ENCODE measurements around the gene ARHGDIG.

ARHGDIG gene

GRCh38 chr16:280991-281659, 734 bp downstream of the ARHGDIG start:
- DNase-seq (ENCODE audit: low spot score): no peak

DNA sequence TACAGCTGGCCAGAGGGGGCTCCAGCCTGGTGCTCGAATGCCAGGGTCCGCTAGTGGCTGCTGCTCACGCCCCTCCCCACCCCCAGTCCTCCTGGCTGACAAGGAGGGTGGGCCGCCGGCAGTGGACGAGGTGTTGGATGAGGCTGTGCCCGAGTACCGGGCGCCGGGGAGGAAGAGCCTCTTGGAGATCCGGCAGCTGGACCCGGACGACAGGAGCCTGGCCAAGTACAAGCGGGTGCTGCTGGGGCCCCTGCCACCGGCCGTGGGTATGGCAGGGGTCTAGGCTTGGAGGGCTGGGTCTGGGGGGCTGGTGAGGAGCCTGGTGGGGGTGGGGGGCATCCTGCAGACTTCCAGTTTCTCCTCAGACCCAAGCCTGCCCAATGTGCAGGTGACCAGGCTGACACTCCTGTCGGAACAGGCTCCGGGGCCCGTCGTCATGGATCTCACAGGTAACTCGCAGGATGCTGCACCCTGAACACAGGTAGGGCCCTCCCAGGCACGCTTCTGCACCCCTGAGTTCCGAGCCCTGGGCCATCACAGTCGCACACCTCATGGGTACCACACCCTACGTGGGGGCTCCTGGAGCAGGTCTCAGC, 1.4 kb downstream of the ARHGDIG start:
- no peak for DNase-seq (ENCODE audit: low spot score)

DNA sequence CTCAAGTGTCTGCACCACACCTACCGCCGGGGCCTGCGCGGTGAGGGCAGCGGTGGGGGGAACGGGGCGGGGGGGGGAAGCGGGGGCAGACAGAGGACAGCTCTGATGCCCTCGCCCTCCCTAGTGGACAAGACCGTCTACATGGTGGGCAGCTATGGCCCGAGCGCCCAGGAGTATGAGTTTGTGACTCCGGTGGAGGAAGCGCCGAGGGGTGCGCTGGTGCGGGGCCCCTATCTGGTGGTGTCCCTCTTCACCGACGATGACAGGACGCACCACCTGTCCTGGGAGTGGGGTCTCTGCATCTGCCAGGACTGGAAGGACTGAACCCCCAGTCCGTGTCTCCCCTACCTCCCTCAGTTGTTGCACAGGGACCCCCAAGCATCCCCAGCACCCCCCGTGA, 2.1 kb downstream of the ARHGDIG start:
- DNase-seq (ENCODE audit: low spot score): no peak

DNA sequence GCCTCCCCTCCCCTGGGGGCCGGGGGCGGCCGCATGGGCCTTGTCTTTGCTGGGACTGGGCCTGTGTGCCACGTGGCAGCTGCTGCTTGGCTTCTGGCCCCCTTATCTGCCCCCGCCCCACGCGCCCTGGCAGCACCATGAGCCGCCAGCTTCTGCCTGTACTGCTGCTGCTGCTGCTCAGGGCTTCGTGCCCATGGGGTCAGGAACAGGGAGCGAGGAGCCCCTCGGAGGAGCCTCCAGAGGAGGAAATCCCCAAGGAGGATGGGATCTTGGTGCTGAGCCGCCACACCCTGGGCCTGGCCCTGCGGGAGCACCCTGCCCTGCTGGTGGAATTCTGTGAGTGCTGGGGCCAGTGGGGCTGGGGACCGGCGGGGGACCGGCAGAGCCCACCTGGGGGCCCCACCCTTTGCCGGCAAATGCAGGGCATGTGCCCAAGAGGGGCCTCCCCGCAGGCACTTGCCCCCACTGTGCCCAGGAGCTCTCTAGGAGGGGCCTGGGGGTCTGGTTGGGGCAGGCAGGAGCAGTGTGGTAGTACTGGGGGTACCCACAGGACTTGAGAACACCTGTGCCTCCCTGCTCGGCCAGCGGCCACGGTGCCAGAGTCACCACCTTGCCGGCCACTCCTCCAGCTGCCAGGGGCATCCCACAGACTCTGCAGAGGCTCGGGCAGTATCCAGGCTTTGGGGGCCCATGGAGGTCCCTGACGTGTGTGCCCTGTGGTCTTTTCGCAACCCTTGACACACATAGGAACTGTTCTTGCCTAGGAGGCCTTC, 2.8 kb downstream of the ARHGDIG start, which contains the start of gene PDIA2:
Gene PDIA2, plus strand, starts transcription at position 132 of the 773 bp plus-strand sequence. Its CDS starts 6 bp downstream, at position 138.
- no peak for DNase-seq (ENCODE audit: low spot score)

GRCh38 chr16:284204-285120, 4.1 kb downstream of the ARHGDIG start:
- DNase-seq (ENCODE audit: low spot score): no peak

DNA sequence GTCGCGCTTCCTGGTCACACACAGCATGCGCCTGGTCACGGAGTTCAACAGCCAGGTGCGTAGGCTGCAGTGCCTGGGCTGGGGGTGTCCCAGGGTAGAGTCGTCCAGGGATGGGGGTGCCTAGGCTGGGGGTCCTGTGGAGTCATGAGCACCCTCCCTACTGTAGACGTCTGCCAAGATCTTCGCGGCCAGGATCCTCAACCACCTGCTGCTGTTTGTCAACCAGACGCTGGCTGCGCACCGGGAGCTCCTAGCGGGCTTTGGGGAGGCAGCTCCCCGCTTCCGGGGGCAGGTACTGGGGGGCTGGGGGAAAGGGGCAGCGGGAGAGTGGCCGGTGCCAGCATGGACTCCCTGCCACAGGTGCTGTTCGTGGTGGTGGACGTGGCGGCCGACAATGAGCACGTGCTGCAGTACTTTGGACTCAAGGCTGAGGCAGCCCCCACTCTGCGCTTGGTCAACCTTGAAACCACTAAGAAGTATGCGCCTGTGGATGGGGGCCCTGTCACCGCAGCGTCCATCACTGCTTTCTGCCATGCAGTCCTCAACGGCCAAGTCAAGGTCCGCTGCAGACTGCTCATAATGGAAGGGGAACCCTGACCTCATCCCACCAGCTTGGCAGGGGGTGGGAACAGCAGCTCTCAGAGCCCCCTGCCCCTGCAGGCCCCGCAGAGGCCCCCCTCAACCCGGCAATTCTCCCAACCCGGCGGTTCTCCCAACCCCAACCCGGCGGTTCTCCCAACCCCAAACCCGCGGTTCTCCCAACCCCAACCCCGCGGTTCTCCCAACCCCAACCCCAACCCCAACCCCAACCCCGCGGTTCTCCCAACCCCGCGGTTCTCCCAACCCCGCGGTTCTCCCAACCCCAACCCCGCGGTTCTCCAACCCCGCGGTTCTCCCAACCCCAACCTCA, 5.0 kb downstream of the ARHGDIG start:
- DNase-seq (ENCODE audit: low spot score): no peak

DNA sequence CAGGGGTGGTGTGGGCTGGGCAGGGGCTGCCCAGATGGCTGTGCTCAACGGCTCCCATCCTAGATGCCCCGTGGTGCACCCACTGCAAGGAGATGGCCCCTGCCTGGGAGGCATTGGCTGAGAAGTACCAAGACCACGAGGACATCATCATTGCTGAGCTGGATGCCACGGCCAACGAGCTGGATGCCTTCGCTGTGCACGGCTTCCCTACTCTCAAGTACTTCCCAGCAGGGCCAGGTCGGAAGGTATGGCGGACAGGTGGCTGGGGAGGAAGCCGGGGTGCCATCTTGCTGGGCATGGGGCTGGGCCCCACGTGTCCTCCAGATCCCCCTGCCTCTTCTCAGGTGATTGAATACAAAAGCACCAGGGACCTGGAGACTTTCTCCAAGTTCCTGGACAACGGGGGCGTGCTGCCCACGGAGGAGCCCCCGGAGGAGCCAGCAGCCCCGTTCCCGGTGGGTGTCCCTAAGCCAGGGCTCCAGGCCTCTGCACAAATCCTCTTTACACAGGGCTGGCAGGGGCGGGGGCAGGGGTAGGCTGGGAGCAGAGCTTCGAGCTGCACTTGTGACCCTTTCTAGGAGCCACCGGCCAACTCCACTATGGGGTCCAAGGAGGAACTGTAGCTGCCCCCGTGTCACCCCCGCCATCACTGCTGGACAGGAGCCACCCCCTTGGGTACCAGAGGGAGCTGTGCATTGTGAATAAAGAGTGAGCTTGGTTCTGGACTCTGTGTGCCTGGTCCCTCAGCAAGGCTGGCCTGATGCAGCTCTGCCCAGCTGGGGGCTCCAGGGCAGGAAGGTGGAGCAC, 6.3 kb downstream of the ARHGDIG start:
- DNase-seq (ENCODE audit: low spot score): no peak

GRCh38 chr16:287298-287811, 7.0 kb downstream of the ARHGDIG start:
- DNase-seq (ENCODE audit: low spot score): no peak

DNA sequence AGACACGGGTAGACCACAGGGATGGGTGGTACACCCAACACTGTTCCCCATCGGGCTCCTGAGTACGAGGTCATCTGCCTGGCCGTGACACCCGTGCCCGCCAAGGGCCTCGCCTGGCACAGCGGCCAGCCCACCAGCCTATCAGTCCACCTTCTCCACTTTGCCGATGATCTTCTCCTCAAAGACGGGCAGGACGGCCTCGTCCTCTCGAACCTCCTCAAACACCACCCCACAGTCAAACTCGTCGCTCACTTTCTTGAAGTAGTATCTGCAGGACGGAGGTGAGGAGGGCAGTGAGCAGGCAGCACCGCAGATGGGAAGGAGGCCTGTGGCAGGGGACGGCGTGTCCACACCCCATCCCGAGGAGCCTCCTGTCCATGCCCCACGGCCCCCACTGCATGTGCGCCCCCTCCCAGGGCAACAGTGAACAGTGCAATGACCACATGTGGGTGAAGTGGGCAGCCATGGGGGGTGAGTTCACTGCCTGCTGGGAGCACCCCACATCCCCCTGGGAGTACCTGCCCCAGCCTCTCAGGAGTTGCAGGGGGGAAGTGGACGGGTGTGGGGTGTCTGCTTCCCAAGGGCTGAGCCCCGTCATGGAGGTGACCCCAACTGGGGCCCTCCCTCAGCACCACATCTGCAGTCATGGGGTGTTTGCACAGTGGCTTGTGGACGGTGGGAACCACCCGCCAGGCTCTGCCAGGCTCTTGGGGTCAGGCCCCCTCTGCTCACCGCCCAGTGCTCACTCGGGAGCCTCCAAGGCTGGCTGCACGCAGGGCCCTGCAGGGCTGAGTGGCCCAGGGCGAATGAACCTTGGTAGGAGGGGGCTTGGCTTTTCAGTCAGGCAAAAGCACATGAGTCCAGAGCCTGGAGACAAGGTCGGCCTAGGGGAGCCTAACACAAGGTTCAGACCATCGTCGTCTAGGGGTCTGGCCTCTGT, 7.9 kb downstream of the ARHGDIG start:
- DNase-seq (ENCODE audit: low spot score): no peak

DNA sequence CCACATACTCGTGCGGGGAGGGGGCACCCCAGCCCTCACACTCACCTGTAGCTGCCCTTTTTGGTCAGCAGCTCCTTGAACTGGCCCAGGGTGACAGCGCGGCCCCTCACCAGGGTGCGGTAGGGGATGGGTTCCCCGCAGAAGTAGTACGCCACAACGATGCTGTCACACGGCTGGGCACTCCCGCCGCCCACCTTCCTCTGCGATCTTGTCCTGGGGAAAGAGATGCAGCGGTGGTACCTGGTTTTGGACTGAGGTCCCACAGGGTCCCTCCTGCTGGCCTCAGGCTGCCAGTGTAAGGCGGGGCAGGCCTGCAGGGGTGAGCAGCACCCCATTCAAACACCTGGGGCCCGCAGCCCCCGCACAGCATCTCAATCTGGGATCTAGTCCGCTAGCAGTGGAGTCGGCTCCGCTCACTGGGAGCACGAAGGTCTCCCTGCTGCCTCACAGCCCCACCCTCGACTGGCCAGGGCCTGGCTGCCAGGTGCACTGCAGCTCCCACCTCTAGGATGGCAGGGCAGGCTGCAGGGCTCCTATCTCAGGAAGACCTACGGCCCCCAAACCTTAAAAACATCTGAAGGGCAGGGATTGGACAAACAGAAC, 9.1 kb downstream of the ARHGDIG start:
- DNase-seq (ENCODE audit: low spot score): no peak

DNA sequence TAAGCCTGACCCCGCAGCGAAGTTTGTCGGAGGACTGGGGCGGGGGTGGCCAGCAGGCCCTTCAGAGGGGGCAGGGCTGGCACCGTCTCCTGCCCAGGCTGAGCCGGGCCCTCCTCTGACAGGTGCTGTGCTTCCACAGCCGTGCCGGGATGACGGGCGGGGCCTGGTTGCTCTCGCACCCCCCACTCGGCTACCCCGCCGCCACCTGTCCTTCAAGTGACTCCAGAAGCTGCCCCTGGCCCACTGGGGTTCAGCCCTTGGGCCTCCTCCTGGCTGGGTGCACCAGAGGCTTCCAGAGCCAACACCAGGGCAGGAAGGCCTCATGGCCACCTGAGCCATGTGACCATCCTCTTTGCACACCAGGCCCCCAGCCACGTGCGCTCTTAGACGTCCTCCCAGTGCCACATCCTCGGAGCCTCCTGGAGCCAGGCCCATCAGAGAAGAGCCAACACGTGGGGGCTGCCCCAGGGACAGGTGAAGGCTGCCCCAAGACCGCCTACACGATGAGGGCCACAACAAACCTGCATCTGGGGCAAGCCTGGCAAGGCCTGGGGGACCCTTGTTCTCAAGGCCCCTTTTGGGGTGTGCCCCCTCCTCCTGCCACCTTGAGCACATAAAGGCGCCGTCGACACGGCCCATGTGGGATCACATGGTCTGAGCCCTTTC, 9.8 kb downstream of the ARHGDIG start:
- no peak for DNase-seq (ENCODE audit: low spot score)

- no peak for DNase-seq (ENCODE audit: low spot score)
Measured at GRCh38 chr16:290681-291405, 10.5 kb downstream of the ARHGDIG start.

- no peak for DNase-seq (ENCODE audit: low spot score)
Measured at GRCh38 chr16:291539-291938, 11.1 kb downstream of the ARHGDIG start.

DNA sequence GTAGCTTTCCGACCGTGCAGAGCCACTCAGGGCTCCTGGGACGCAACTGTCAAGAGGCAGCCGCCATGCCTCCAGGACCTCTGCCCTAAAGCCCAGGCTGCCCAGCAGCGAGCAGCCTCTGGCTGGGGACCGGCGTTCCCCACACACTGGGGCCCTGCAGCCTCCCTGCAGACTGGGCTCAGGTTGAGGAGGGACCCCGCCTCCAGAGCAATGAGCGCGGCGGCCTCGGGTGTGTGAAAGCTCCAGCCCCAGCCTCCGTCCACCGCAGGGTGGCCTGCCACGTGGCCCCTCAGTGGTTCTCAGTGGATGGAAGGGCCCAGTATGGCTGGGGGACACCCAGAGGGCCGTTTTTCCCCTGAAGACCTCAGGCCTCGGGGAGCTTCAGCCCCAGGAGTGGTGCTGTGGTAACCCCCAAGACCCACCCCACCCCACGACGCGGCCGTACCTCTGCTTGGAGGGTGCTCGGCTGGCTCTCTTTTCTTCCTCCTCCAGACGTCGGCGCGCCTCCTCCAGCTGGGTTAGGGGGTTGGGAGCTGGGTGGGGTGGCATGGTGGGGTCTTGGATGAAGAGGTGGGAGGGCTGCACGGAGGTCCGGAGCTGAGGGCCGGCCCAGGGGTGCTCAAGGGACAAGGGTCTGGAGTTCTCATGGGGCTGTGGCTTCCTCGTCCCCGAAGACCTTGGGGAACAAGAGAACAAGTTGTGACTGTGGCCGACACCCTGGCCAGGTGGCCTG, 12.8 kb downstream of the ARHGDIG start:
- no peak for DNase-seq (ENCODE audit: low spot score)

- no peak for DNase-seq (ENCODE audit: low spot score)
Measured at GRCh38 chr16:296276-296675, 15.9 kb downstream of the ARHGDIG start.

DNA sequence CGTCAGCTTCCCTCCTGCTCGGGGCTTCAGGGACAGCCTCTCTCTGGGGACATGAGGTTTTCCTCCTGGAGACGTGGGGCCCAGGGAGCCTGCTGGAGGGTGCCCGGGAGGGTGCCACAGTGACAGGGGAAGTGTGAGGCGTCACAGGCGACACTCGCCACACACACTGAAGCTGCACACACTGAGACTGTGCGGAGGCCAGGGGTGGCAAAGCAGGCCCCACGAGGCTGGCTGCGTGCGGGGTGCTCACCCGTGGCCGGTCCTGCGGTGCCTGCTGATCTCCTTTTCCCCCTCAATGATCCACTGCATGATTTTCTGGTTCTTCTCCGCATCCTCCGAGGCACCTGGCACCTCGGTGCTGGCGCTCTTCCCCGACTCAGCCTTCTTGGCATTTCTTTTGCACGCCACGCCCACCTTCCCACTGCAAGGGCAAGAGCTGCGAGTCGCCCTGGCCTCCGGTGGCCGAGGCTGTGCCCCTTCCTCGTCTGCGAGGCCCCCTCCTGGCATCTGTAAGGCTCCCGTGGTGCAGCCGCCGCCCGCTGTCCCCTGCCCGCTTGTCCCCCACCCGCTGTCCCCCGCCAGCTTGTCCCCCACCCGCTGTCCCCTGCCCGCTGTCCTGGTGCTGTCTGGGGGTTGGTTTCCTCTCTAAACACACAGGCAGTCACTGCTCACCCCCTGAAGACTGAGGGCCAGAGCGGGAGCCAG, 16.6 kb downstream of the ARHGDIG start:
- DNase-seq (ENCODE audit: low spot score): no peak
